HT1080 (cell line): ENCODE results near the gene ASB1. TPM values are rescaled to one million over a fixed set of nuclear protein-coding genes. Genes with fewer than 3 reads are reported as not detected.

Experiments
- DNase-seq: peaks from one replicate; pipeline ENCODE4 v3.0.0-alpha.2; 2015; ENCODE audit warnings: low read depth
- total RNA-seq: library from RNA; depleted of rRNA; stranded (reverse); fragments of >200 nt; shearing (Covaris generic); gene quantifications from 2 replicates; pipeline ENCODE4 v1.2.3, GENCODE V29; 2014

The ASB1 gene
- total RNA-seq, 1 experiment from 2014 or later = 56.6 TPM

DNA sequence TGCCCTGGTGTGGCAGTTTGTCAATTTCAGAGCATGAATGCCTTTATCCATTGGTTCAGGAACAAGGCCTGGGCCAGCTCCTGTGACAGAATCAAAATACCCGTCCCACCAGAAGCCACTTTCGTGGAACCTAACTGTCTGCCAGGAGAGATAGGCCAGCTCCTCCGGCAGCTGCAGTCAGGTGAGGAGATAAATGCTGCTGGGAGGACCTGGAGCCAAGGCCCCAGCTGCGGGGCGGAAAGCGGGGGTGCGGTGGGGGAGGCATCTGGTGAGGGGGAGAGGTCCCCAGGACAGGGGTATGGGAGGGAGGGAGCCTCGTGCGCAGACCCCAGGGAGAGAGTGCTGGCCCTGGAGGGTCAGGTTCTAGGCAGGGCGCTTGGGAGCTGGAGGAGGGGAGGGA is 4.4 kb upstream of the ASB1 start:
- DNase-seq = no peak

DNA sequence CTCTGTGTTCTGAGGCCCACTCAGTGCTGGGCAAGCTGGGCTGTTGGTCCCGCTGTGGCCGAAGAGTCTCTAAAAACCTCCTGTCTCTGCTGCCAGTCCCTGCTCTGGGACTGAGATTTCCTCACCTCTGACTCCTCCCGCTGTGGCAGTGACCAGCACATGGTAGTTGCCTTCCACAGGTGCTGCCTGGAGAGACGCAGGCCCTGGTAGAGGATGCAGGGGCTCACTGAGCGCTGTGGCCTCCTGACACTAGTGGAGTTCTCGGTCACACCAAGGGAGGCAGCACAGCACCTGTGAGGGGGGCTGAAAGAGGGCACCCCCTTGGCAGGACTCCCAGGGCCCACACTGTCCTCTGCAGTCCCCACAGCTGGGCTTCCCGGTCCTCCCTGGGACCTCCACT is 3.8 kb upstream of the ASB1 start:
- DNase-seq = no peak

DNA sequence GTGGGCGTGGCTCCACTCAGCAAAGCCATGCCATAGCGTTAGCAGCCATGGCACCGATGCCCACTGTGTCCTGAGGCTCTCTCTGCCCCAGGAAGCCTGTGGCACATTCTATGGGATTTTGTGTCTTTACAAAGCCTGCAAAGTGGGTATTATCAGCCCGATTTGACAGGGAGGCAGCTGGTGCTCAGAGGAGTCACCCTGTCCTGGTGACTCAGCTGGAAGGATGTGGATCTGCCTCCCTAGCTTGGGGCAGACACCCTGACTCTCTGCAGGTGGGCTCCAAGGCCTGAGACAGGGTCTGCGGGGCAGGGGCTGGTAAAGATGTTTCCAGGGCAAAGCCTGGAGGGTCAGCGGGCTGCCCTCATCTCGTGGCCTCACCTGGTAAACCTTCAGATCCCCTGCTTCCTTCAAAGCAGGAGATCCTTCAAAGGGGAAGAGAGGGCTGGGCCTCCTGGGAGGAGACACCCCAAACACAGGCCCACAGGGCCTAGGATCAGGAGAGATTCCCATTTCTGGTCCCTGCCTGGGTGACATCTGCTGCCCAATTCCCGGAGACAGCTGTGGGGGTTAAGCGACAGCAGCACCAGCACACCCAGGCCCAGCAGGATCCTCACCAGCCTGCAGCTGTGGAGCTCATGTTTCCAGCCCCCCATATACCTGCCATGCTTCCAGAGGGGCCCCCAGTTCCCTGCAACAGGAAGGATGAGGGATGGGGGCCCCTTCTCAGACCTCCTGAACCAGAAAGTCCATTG is 3.0 kb upstream of the ASB1 start:
- DNase-seq = peak; percentile 61

DNA sequence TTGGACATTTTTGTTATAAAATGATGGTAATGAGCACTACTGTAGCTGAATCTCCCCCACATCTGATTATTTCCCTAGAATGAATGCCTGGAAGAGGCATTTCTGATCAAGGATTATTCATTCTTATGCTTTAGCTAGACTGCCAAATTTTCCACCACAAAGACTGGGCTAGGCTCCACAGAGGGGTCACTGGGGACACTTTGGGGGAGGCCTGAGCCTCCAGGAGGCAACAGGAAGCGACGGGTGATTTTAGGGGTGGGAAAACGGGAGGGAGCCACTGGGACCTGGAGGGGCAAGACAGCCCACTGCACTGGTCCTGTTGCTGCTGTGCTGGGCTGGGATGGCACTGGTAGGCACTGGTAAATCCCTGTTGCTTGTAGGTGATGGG is 2.4 kb upstream of the ASB1 start:
- no peak for DNase-seq

DNA sequence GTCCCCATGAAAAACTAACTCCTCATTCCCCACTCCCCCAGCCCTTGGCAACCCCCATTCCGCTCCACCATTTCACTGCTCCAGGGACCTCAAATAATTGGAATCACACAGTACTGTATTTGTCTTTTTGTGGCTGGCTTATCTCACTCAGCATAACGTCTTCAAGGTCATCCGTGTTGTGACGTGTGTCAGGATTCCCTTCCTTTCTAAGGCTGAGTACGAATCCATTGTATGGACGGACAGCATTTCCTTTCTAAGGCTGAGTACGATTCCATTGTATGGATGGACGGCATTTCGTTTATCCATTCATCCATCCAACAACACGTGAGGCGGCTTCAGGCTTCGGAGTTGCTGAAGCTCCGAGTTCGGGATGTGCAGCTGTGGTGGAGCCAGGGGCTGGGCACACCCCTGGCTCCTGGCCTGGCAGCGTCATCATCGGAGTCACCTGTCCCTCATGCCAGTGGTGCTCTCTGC is 1.2 kb upstream of the ASB1 start:
- DNase-seq = no peak

DNA sequence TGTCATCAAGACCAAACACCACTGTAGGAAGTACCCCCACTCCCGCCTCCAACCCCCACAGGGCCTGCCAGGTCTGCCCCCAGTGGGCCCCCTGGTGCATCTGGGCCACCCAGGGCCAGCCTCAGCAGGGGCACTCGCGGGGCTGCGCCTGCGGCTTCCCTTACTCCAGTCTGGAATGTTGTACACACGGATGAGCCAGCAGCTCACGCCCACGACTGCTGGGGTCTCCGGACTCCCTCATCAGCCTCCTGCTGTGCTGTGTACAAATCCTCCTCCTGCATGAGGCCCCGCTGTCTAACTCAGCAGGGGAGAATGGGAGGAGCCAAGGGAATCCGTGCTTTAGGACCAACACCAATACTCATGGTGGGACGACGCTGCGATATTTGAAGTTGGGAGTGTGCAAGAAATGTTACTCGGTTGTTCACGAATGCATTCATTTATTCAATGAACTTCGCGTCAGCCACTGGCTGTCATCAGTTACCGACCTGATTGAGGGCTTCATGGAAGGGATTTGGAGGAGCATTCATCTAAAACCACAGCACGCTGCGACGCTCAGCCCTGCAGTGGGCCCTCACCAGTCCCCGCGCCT is 654 bp upstream of the ASB1 start:
- peak; percentile 63 for DNase-seq

DNA sequence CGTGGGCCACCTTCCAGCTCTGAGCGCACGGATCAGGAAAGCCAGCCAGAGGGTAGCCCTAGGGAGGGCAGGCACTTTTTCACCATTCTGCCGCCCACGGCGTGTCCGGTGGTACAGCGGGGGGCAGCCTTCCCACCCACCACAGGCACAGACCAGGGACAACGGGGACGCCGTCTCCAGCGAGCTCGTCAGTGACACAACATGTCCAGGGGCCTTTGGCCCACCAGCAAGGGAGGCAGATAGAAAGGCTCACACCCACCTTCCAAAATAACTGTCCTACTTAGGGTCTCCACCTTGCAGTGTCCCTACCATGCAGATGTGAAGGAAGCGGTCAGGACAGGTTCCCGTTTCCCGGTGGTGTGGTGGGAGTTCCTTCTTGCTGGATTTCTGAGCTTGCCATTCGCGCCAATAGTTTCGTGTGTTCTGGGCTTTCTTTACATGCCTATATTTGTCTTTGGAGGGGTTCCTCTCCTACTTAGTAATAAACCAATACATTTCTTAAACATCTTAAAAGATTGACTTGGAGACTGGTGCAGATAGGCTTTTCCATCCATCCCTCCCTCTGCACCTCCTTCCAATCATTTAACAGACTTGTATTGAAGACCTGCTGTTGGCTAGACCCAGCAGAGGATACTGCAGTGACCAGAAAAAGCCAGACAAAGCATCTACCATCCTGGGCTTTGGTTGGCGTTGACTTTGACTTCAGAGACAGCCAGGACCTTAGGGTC is 872 bp downstream of the ASB1 start:
- DNase-seq = peak; percentile 27

DNA sequence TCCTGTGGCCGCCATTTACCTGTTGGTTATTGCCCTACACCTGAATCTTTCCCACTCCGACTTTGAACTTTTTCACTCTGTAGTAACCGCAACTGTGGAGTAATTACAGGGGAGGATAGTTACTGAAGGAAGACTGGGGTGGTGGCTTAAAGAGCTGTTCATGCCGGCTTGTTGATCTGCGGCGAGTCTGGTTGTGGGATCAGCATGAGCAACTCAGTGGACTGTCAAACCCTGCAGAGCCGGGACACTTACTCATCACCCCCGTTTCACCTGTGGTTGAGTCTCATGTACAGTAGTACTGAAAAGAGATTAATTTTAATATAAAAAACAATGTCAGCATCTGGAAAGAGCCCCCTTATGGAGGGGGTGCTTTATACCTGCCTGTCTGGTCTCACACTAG is 2.1 kb downstream of the ASB1 start:
- DNase-seq = no peak

DNA sequence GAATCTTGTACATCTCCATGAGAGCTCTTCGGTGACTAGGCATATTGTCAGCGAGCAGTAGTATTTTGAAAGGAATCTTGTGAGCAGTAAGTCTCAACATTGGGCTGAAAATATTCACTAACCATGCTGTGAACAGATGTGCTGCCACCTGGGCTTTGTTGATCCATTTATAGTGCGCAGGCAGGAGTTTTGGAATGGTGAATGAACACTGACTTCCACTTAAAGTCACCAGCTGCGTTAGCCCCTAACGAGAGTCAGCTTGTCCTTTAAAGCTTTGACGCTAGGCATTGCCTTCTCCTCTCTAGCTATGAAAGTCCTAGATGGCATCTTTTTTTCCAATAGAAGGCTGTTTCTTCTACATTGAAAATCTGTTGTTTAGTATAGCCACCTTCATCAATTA is 4.1 kb downstream of the ASB1 start:
- DNase-seq = no peak

DNA sequence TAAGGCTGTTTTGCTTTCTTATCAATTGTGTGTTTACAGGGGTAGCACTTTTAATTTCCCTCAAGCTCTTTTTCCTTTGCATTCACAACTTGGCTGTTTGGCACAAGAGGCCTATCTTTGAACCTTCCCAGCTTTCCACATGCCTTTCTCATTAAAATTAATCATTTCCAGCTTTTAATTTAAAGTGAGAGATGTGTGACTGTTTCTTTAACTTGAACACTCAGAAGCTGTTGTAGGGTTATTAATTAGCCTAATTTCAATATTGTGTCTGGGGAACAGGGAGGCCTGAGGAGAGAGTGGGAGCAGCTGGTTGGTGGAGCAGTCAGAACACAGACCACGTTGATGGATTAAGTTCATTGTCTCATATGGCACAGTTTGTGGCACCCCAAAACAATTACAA is 4.7 kb downstream of the ASB1 start:
- no peak for DNase-seq

DNA sequence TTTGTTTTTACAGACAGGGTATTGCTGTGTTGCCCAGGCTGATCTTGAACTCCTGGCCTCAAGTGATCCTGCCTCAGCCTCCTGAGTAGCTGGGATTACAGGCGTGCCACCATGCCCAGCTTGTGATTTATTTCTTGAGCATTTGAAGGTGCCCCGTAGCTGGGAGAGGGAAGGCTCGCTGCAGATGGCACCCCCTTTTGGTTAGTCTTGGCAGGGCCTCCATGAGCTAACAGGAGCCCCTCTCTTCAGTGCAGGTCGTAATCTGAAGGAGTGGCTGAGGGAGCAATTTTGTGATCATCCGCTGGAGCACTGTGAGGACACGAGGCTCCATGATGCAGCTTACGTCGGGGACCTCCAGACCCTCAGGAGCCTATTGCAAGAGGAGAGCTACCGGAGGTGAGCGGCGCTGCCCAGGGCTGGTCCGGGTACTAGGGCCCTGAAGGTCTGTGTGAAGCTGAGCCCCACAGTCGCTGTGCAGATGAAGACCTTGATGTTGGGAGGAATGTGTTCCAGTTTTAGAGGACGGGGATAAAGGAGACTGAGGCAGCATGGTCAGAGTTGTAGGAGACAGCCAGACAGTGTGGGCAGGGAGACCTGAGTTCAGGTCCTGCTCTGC is 6.7 kb downstream of the ASB1 start:
- no peak for DNase-seq

DNA sequence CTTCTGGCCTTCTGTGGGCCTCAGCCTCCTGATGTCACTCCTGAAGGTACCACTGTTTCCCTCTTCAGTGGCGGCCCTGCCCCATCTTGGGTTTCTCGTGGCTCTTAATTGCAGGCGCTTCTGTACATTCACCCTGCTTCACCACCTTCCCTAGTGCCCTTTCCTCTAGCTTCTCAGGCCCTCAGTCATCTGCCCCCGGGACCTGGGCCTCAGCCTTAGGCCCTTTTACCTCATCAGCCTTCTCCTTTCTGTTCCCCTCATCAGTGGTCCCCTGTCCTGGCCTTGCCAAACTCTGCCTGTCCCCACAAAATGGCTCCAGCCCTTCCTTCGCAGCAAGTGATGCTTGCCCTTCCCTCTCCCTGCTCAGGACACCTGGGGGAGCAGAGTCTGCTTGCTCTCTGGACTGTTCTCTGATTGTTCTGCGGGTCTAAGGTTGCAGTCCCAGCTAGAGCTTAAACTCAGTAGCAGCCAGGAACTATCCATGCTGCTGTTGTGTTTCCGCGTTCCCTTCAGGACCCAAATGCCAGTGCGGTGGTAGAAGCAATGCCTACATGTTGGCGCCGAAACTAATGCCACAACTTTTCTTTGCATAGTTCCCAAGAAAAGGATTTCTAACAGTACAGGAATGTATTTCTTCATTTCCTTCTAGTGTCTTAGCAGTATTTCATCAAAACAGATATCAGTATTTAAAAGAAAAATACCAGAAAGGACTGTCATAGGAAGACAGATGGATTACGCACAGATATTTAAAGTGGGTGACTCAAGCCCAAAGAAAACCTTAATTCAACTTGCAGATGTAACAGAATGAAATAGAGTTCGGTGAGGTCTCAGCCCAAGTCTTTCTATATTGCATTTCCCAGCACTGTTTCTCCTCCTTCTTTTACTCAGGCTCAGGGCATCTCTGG is 7.5 kb downstream of the ASB1 start:
- DNase-seq = peak; percentile 90

DNA sequence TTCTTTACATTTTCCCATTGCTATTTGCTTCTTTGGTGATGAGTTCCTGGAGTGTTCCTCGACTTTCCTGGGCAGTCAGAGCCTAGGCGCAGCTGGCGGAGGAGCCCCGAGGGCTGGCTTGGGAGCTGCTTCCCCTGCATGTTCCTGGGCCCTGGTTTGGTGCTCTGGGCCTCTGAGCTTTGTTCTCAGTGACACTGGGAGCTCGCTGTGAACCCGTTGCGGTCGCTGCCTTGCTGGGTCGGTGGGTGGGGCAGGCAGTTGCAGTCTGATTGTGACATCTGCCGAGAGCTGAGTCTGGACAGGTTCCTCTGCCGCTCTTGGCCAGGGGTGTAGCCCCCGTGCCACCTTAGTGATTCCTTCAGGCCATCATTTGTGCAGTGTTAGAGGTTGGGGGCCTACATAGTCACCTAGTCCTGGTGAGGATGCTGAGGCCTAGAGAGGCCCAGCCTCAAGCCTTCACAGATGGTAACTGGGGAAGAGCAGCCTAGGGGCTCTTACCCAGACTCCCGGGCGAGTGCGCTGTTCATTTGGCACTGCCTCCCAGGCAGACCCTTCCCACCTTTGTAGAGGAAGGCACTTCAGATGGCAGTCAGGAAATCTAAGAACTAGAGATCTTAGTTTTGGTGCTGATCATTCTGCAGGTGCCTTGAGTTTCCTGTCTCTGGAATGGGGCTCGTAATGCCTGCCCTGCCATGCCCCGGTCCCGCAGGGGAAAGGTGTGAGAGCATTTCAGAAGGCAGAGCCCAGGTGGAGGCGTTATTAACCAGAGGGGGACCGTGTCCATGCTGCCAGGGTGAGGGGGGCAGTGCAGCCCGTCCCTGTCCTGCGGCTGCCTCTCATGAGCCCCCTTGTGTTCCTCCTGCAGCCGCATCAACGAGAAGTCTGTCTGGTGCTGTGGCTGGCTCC is 8.4 kb downstream of the ASB1 start:
- DNase-seq = no peak

DNA sequence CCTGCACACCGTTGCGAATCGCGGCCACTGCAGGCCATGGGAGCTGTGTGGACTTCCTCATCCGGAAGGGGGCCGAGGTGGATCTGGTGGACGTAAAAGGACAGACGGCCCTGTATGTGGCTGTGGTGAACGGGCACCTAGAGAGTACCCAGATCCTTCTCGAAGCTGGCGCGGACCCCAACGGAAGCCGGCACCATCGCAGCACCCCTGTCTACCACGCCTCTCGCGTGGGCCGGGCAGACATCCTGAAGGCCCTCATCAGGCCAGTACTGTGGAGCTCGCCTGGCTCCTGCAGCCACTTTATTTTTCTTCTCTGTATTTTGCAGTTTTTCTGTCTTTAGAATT is 9.0 kb downstream of the ASB1 start:
- DNase-seq = no peak

DNA sequence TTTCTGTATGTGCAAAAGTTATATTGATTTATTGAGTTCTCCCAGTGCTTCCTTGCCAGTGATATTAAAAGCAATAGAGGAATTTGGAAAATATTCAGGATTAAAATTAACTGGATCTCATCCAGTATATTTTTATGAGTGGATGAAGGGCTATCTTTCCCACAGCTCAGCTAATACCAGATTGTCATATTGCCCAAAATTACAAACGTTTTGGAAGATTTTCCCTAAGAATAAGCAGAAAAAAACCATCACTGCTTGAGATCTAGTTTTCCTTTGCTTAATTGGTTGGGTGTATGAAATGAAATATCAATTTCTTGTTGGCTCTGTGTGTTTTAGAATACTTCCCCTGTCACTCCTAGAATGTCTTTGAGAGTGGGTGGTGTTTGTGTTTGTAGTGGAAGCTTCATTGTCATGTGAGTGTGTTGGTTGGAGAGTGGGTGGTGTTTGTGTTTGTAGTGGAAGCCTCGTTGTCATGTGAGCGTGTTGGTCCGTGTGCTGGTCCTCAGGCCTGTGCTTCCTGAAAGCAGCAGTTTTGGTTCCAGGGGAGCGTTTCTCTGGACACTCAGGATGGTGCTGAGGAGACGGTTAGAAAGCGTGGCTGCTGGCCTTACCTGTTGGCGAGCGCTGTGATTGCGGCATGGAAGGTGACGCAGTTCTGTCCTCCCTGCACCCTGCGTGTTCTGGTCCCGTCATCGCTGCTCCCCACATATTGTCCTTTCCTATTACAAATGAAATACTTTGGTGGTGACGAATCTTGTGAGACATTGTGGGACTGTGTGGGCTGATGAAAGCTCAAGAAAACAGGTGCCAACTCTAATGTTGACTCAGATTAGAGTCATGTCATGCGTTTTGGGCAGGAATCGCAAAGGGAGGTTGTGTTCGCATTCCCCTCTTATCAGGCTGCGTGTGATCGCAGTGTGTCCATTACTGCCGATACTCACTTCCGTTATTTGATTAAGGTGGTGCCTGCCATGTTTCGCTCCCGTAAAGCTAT is 12.4 kb downstream of the ASB1 start:
- peak; percentile 98 for DNase-seq

DNA sequence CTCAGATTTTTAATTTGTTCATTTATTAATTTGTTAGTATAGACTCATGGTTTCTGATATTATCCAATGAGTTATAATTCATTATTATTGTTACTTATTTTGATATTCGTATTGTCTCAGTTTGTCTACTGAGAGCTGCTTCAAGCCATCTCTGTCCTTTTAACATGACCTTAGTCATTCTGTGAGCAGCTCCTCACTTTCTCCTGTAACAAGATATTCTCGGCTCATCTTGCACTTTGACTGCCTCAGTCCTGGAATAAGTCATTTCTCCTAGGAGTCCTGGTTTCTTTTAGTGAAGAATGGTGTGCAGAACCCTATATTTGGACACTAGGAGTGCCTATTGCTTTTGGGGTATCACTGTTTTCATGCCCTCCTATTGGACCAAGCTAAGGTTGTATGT is 13.2 kb downstream of the ASB1 start:
- DNase-seq = peak; percentile 24

DNA sequence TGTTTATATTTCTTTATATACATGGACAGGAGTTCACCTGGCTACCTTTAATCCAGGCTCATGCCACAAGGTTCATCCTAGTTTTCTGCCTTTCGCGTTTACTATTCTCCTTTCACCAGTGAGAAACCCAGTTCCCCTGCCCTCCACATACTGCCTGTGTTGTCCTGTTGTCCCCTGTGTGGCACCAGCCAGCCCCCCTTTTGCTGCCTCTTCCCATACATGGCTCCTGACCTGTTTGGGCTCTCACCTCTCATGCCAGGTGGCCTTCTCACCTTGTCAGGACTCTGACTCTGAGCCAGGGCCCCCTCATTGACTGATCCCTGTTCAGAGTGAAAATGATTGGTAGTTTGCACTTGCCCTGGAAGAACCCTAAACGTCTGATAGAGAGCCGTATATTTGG is 13.6 kb downstream of the ASB1 start:
- no peak for DNase-seq

DNA sequence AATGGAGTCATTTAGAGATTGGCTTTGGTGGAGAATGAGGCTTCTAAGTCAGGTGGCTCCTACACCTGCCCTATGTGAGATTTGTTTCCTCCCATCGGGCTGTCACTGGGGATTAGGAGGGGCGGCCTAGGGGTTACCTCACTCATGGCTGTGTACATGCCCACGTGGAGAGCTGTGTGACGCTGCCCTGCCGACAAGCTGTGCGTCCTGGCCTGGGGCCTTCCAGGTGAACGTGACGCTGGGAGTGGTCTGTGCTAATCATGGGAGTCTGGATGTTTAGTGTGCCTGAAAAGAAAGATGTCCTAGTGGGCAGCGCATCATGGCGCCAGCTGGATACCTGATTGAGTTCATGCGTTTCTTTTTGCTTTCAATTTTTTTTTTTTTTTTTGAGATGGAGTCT is 14.0 kb downstream of the ASB1 start:
- DNase-seq = no peak
